Measurements from ENCODE around the gene ZNF578.

- no peak for TF ChIP-seq CTCF (conservative IDR thresholded peaks at IDR 0.05; ENCODE audit: low read length)
- TF ChIP-seq EZH2phosphoT487 (IDR thresholded peaks at IDR 0.05; ENCODE audit: borderline replicate concordance), result no peak
Observed at GRCh38 chr19:52415711-52416110, 37.6 kb upstream of the ZNF578 start.

All from Loucy (cell line).